Parathyroid adenoma (tissue), 2 donors: Measurements from ENCODE around the gene ACE.

Experiments
- H2AFZ ChIP-seq: fragments of 300-600 bp; sonication (generic); one replicate; pipeline ENCODE4 v1.7.0; 2017; ENCODE audit warnings: antibody characterized with exemption, mild to moderate bottlenecking
- H3K27ac ChIP-seq: fragments of 300-600 bp; sonication (generic); one replicate; pipeline ENCODE4 v1.7.0; 2017
- H3K27me3 ChIP-seq: fragments of 300-600 bp; sonication (generic); one replicate; pipeline ENCODE4 v1.7.0; 2017; ENCODE audit warnings: low read length; ENCODE audit not compliant: control insufficient read depth, insufficient read depth
- H3K36me3 ChIP-seq: fragments of 300-600 bp; sonication (generic); one replicate; pipeline ENCODE4 v1.7.0; 2017; ENCODE audit warnings: low read length; ENCODE audit not compliant: control insufficient read depth, insufficient read depth
- H3K4me1 ChIP-seq: fragments of 300-600 bp; sonication (generic); one replicate; pipeline ENCODE4 v1.7.0; 2017; ENCODE audit warnings: control low read depth
- H3K4me2 ChIP-seq: fragments of 300-600 bp; sonication (generic); one replicate; pipeline ENCODE4 v1.7.0; 2017; ENCODE audit warnings: low read length
- H3K4me3 ChIP-seq: fragments of 300-600 bp; sonication (generic); one replicate; pipeline ENCODE4 v1.7.0; 2017; ENCODE audit warnings: low read depth, low read length
- H3K79me2 ChIP-seq: fragments of 300-600 bp; sonication (generic); one replicate; pipeline ENCODE4 v1.7.0; 2017; ENCODE audit warnings: control low read depth
- H3K9ac ChIP-seq: fragments of 300-600 bp; sonication (generic); one replicate; pipeline ENCODE4 v1.7.0; 2017; ENCODE audit warnings: mild to moderate bottlenecking
- H3K9me3 ChIP-seq: fragments of 300-600 bp; sonication (generic); one replicate; pipeline ENCODE4 v1.7.0; 2017; ENCODE audit warnings: low read length; ENCODE audit not compliant: control insufficient read depth
- CTCF ChIP-seq: fragments of 300-600 bp; sonication (generic); IDR thresholded peaks from one replicate; pipeline ENCODE4 v1.7.0; 2017; ENCODE audit warnings: antibody characterized with exemption, mild to moderate bottlenecking
- donor health status: primary hyperparathyroidism.

ACE gene

DNA sequence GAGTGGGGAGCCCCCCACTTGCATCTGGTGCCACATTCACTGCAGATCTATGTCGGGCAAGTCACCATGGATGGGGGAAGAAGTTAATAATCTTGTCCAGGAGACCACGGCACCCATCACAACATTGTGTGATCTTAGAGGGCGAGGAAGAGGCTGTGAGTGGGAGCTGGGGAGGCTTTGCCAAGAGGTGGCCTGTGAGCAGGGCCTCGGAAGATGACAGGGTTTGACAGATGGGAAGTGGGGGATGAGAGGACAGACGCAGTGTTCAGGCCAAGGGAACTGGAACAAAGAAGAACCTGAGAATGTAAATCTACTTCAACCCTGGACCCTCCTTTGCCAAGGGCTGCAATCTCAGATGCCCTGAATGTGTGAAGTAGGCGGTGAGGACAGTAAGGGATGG lies 12.4 kb downstream of the ACE start:
- Histone ChIP-seq H2AFZ (no peak overlapping the region), H3K4me1 (no peaks in the 10 kb centered on the region), H3K79me2 (peaks cover 4% of the 10 kb centered on the region), H3K9me3 (no peaks in the 10 kb centered on the region), H3K27me3 (no peaks in the 10 kb centered on the region), H3K36me3 (no peaks in the 10 kb centered on the region), H3K4me2 (no peak overlapping the region), H3K9ac (no peak overlapping the region), H3K27ac (no peak overlapping the region), H3K4me3 (no peak overlapping the region)
- TF ChIP-seq CTCF, result no peak

DNA sequence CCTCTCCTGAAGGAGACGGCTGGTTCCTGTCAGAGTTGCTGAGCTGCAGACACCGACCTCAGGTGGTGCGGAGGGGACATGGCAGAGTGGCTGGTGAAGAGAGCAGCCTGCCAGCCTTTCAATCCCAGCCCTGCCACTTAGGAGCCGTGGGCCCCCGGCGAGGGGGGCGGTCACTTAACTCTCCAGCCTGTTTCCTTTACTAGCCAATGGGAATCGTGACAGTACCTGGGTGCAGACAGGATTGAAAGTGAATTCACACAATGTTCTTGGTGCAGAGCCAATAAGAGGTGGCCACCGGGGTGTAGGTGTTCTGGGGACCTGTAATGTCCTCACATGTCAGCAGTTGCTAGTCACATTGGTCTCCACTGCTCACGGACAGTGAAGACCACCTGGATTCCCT lies 13.5 kb downstream of the ACE start:
- H3K9ac ChIP-seq, result no peak overlapping the region
- no peak for TF ChIP-seq CTCF
- H3K4me1 ChIP-seq, result no peaks in the 10 kb centered on the region
- no peak overlapping the region for H2AFZ ChIP-seq
- no peak overlapping the region for H3K27ac ChIP-seq
- H3K79me2 ChIP-seq, result peaks cover 4% of the 10 kb centered on the region
- no peaks in the 10 kb centered on the region for H3K36me3 ChIP-seq
- no peak overlapping the region for H3K4me3 ChIP-seq
- no peaks in the 10 kb centered on the region for H3K27me3 ChIP-seq
- no peak overlapping the region for H3K4me2 ChIP-seq
- H3K9me3 ChIP-seq, result no peaks in the 10 kb centered on the region

GRCh38 chr17:63490858-63491400 lies 14.1 kb downstream of the ACE start:
- Histone ChIP-seq H3K36me3 (no peaks in the 10 kb centered on the region), H3K9ac (no peak overlapping the region)
- no peak for TF ChIP-seq CTCF

GRCh38 chr17:63491413-63491812 lies 14.6 kb downstream of the ACE start:
- Histone ChIP-seq H2AFZ (no peak overlapping the region), H3K79me2 (peaks cover 4% of the 10 kb centered on the region), H3K36me3 (no peaks in the 10 kb centered on the region), H3K9ac (no peak overlapping the region), H3K9me3 (no peaks in the 10 kb centered on the region), H3K4me3 (no peak overlapping the region), H3K27ac (no peak overlapping the region), H3K4me2 (no peak overlapping the region), H3K27me3 (no peaks in the 10 kb centered on the region), H3K4me1 (no peaks in the 10 kb centered on the region)
- TF ChIP-seq CTCF, result no peak

More at GRCh38 chr17:63490858-63491400, 14.1 kb downstream of the ACE start:
- no peak overlapping the region for H3K4me2 ChIP-seq
- no peaks in the 10 kb centered on the region for H3K4me1 ChIP-seq
- H3K27me3 ChIP-seq, result no peaks in the 10 kb centered on the region
- H3K4me3 ChIP-seq, result no peak overlapping the region
- no peak overlapping the region for H2AFZ ChIP-seq
- peaks cover 4% of the 10 kb centered on the region for H3K79me2 ChIP-seq
- H3K9me3 ChIP-seq, result no peaks in the 10 kb centered on the region
- H3K27ac ChIP-seq, result no peak overlapping the region

- no peak overlapping the region for H3K27ac ChIP-seq
- no peaks in the 10 kb centered on the region for H3K27me3 ChIP-seq
- no peak overlapping the region for H3K4me3 ChIP-seq
- H3K9me3 ChIP-seq, result no peaks in the 10 kb centered on the region
- no peak overlapping the region for H3K4me2 ChIP-seq
- no peaks in the 10 kb centered on the region for H3K36me3 ChIP-seq
- no peak for TF ChIP-seq CTCF
- no peak overlapping the region for H2AFZ ChIP-seq
- H3K4me1 ChIP-seq, result no peaks in the 10 kb centered on the region
- H3K79me2 ChIP-seq, result peaks cover 4% of the 10 kb centered on the region
- H3K9ac ChIP-seq, result no peak overlapping the region
Observed at GRCh38 chr17:63491977-63492618, 15.2 kb downstream of the ACE start.
